H1 (cell line): Measurements from ENCODE around the gene BICRAL.

ENCODE experiments used
- RBBP5 ChIP-seq: IDR thresholded peaks from 2 replicates; pipeline ENCODE4 v1.7.1; 2012; ENCODE audit warnings: low read depth, mild to moderate bottlenecking, inconsistent platforms, low read length, moderate library complexity, borderline replicate concordance
- TEAD4 ChIP-seq: IDR thresholded peaks from 2 replicates; pipeline ENCODE4 v1.6.1; 2012; ENCODE audit warnings: low read depth, low read length, inconsistent platforms, mixed read lengths

GRCh38 chr6:42851599-42851998 is 69.7 kb downstream of the BICRAL start:
- TF ChIP-seq RBBP5 (no peak), TEAD4 (no peak)
